ENCODE data around the gene DOCK7.

Gene DOCK7, protein sequence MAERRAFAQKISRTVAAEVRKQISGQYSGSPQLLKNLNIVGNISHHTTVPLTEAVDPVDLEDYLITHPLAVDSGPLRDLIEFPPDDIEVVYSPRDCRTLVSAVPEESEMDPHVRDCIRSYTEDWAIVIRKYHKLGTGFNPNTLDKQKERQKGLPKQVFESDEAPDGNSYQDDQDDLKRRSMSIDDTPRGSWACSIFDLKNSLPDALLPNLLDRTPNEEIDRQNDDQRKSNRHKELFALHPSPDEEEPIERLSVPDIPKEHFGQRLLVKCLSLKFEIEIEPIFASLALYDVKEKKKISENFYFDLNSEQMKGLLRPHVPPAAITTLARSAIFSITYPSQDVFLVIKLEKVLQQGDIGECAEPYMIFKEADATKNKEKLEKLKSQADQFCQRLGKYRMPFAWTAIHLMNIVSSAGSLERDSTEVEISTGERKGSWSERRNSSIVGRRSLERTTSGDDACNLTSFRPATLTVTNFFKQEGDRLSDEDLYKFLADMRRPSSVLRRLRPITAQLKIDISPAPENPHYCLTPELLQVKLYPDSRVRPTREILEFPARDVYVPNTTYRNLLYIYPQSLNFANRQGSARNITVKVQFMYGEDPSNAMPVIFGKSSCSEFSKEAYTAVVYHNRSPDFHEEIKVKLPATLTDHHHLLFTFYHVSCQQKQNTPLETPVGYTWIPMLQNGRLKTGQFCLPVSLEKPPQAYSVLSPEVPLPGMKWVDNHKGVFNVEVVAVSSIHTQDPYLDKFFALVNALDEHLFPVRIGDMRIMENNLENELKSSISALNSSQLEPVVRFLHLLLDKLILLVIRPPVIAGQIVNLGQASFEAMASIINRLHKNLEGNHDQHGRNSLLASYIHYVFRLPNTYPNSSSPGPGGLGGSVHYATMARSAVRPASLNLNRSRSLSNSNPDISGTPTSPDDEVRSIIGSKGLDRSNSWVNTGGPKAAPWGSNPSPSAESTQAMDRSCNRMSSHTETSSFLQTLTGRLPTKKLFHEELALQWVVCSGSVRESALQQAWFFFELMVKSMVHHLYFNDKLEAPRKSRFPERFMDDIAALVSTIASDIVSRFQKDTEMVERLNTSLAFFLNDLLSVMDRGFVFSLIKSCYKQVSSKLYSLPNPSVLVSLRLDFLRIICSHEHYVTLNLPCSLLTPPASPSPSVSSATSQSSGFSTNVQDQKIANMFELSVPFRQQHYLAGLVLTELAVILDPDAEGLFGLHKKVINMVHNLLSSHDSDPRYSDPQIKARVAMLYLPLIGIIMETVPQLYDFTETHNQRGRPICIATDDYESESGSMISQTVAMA (N-terminal part only)

DNA sequence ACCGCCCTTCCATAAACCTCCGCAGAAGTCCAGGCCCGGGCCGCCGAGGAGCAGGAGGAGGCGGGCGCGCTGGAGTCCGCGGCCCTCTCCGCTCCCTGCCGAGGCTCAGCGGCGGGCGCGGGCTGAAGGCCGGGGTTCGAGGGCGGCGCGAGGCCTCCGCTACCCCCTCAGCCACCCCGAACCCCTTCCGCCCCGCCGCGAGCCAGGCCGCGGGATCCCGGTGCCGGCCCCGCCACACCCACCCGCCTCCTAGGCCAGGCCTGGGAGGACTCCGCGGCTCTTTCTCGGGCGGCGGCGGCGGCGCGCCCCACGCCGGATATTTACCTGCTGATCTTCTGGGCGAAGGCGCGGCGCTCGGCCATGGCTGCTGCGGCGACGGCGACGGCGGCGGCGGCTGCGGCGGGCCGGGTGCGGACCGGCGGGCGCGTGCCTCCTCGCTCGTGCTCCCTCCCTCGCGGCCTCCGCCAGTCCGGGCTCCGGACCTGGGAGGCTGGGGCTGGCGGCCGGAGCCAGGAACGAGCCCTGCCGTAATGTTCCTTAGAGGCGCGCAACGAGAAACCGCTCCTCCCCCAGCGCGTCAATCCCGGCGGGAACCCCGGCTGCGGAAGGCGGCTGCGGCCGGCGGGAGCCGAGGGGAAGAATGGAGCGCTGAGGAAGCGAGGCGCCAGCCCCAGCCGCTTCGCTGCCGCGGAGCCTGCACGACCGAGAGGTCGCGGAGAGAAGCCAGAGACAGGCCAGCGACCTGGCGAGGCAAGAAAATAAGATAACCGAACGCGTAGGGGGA is at the start of gene DOCK7:
Gene DOCK7, minus strand, starts transcription at position 484 of the 784 bp plus-strand sequence. Its CDS starts 122 bp downstream, at position 362.
- Histone ChIP-seq H3K36me3 (ENCODE audit: control insufficient read depth, insufficient read depth, low read length) (no peaks in the 10 kb centered on the region), H3K4me1 (ENCODE audit: control insufficient read depth, insufficient read depth, low read length) (peaks cover 48% of the 10 kb centered on the region), H3K27me3 (ENCODE audit: control insufficient read depth, insufficient read depth, low read length) (no peaks in the 10 kb centered on the region), H3K4me3 (ENCODE audit: low read length) (peak within 1 kb of the TSS; percentile 89), H3K9ac (ENCODE audit: low read length) (peak within 1 kb of the TSS; percentile 88), H3K9me3 (ENCODE audit: control insufficient read depth, low read length) (no peaks in the 10 kb centered on the region)

DNA sequence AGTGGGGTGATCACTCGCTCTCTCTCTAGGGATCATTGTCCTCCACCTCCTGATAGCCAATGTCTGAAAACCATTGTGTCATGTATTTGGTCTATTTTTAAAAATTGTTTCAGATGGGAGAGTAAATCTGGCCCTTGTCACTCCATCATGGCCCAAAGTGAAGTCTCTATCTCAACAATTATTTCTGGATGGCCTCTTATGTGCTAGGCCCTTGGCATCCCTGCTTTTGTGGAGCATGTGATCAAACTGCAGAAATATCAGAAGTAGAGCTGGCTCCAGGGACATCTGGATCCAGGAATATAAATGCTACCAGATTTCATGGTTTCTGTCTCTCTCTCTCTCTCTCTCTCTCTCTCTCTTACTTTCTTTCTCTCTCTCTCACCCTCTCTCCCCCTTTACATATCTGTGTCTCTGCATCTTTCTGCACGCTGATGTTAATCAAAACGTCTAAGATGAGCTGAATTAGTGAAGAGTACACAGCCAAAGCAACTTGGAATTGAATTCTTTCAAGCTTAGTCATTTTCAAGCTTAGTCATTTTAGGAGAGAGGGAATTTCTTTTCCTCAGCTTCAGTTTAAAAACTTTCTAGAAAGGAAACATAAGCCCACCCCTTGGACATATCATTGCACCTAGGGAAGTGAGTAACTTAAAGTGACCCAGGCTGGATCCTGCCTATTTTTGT is 47.4 kb upstream of the DOCK7 start:
- Histone ChIP-seq H3K9me3 (ENCODE audit: control insufficient read depth, low read length) (no peaks in the 10 kb centered on the region), H3K27me3 (ENCODE audit: control insufficient read depth, insufficient read depth, low read length) (no peaks in the 10 kb centered on the region), H3K36me3 (ENCODE audit: control insufficient read depth, insufficient read depth, low read length) (no peaks in the 10 kb centered on the region), H3K4me3 (ENCODE audit: low read length) (no peak overlapping the region), H3K4me1 (ENCODE audit: control insufficient read depth, insufficient read depth, low read length) (peaks cover 8% of the 10 kb centered on the region), H3K9ac (ENCODE audit: low read length) (no peak overlapping the region)

DNA sequence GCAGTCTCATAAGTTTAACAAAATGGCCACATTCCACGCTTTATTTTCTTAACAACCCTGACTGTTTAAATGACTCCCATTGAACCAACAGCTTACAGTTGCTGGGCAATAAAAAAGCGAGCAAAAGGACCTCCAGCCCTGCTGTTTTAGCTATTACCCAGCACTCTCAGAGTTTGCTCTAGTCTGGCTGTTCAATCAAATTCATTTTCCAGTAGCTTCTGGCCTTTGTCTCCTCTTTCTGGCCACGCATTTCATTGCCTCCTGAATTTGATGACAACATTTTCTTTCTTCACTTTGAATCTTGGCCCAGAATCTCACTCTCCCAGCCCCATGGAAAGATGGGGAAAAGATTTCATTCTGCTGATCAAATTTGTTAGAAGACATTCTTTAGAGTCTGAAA is 44.1 kb upstream of the DOCK7 start:
- no peak overlapping the region for H3K4me3 ChIP-seq (ENCODE audit: low read length)
- H3K9ac ChIP-seq (ENCODE audit: low read length): no peak overlapping the region
- H3K9me3 ChIP-seq (ENCODE audit: control insufficient read depth, low read length): no peaks in the 10 kb centered on the region
- H3K27me3 ChIP-seq (ENCODE audit: control insufficient read depth, insufficient read depth, low read length): no peaks in the 10 kb centered on the region
- no peaks in the 10 kb centered on the region for H3K36me3 ChIP-seq (ENCODE audit: control insufficient read depth, insufficient read depth, low read length)
- peaks cover 8% of the 10 kb centered on the region for H3K4me1 ChIP-seq (ENCODE audit: control insufficient read depth, insufficient read depth, low read length)

DNA sequence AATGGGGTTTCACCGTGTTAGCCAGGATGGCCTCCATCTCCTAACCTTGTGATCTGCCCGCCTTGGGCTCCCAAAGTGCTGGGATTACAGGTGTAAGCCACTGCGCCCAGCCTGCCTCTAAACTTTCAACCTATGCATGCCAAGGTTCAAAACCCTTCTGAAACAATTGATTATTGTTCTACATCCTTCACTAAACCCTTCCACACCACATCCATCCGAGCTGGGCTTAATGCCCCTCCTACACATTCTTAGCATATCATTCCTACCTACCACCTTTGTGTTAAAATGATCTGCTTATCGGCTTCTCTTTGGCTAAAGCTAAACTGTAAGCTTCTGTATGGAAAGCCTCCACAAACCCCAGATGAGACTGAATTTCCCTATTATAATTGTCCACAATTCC is 40.8 kb upstream of the DOCK7 start:
- no peaks in the 10 kb centered on the region for H3K9me3 ChIP-seq (ENCODE audit: control insufficient read depth, low read length)
- no peaks in the 10 kb centered on the region for H3K27me3 ChIP-seq (ENCODE audit: control insufficient read depth, insufficient read depth, low read length)
- H3K9ac ChIP-seq (ENCODE audit: low read length): no peak overlapping the region
- no peak overlapping the region for H3K4me3 ChIP-seq (ENCODE audit: low read length)
- H3K36me3 ChIP-seq (ENCODE audit: control insufficient read depth, insufficient read depth, low read length): no peaks in the 10 kb centered on the region
- H3K4me1 ChIP-seq (ENCODE audit: control insufficient read depth, insufficient read depth, low read length): peaks cover 27% of the 10 kb centered on the region

DNA sequence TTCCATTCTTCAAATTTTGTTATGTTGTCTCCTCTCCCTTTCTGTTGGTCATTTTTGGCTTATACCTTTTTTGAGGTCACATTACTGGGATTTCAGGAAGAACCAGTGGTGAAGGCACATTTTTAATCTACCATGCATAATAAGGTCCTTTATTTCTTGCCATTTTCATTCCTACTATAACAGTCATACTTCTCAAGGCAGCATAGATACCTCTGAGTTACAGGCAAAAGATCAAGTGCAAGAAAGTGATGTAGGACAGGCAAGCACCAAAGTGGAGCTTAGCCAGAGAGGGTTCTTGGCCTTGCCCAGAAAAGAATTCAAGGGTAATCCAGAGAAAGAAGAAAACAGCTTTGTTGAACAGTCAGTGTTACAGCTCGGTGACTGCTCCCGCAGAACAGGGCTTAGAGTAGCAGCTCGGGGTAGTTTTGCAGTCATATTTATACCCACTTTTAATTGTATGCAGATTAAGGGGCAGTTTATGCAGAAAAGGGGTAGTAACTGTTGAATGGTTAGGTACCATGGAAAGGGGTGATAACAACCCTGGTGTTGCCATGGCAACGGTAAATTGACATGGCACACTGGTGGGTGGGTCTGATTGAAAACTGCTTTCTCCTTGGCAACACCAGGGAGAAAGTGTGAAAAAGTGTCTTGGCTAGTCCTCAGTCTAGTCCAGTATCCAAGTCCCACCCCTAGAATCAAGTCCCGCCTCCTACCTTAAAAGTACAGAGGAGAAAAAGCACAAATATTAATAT is 39.6 kb upstream of the DOCK7 start:
- no peaks in the 10 kb centered on the region for H3K9me3 ChIP-seq (ENCODE audit: control insufficient read depth, low read length)
- H3K36me3 ChIP-seq (ENCODE audit: control insufficient read depth, insufficient read depth, low read length): no peaks in the 10 kb centered on the region
- no peak overlapping the region for H3K9ac ChIP-seq (ENCODE audit: low read length)
- H3K4me1 ChIP-seq (ENCODE audit: control insufficient read depth, insufficient read depth, low read length): peaks cover 22% of the 10 kb centered on the region
- no peak overlapping the region for H3K4me3 ChIP-seq (ENCODE audit: low read length)
- H3K27me3 ChIP-seq (ENCODE audit: control insufficient read depth, insufficient read depth, low read length): no peaks in the 10 kb centered on the region

DNA sequence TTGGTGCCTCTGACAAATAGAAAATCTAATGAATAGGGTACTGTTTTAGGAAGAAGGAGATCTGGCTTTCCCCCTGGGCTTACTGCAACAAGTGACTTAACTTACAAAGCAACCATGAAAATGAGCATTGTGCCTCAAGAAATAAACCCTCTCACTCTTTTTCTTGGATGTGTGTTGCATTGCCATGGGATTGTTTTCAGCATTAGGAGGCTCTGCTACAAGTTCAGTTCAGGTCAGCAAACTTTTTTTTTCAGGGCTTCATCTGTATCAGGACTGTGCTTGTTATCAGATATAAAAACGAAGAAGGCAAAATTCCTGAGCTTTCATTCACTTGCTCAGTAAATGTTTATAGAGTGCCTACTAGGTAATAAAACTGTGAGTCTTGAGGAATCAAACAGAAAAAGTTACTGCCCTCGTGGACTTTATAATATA is 37.8 kb upstream of the DOCK7 start:
- H3K4me1 ChIP-seq (ENCODE audit: control insufficient read depth, insufficient read depth, low read length): peaks cover 28% of the 10 kb centered on the region
- no peak overlapping the region for H3K9ac ChIP-seq (ENCODE audit: low read length)
- no peaks in the 10 kb centered on the region for H3K9me3 ChIP-seq (ENCODE audit: control insufficient read depth, low read length)
- no peaks in the 10 kb centered on the region for H3K27me3 ChIP-seq (ENCODE audit: control insufficient read depth, insufficient read depth, low read length)
- no peaks in the 10 kb centered on the region for H3K36me3 ChIP-seq (ENCODE audit: control insufficient read depth, insufficient read depth, low read length)
- no peak overlapping the region for H3K4me3 ChIP-seq (ENCODE audit: low read length)

DNA sequence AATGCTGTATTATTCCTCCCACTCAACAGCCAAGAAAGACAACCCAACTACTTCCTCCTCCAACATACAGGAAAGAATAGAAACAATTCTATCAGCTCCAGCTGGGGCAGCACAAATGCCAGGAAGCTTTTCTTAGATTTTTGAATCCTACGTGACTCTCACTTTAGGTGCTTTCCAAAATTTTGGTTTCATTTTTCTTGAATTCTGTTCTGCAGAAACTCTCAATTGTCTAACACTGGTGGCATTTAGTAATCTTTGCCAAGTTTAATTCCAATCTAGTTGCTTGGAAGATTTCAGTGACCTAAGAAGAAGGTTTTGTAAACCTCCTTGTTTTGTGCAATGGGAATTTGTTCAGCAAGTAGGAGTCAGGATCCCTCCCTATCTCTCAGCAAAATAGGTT is 37.1 kb upstream of the DOCK7 start:
- no peaks in the 10 kb centered on the region for H3K9me3 ChIP-seq (ENCODE audit: control insufficient read depth, low read length)
- H3K36me3 ChIP-seq (ENCODE audit: control insufficient read depth, insufficient read depth, low read length): no peaks in the 10 kb centered on the region
- H3K9ac ChIP-seq (ENCODE audit: low read length): no peak overlapping the region
- H3K4me1 ChIP-seq (ENCODE audit: control insufficient read depth, insufficient read depth, low read length): peaks cover 34% of the 10 kb centered on the region
- no peaks in the 10 kb centered on the region for H3K27me3 ChIP-seq (ENCODE audit: control insufficient read depth, insufficient read depth, low read length)
- H3K4me3 ChIP-seq (ENCODE audit: low read length): no peak overlapping the region

DNA sequence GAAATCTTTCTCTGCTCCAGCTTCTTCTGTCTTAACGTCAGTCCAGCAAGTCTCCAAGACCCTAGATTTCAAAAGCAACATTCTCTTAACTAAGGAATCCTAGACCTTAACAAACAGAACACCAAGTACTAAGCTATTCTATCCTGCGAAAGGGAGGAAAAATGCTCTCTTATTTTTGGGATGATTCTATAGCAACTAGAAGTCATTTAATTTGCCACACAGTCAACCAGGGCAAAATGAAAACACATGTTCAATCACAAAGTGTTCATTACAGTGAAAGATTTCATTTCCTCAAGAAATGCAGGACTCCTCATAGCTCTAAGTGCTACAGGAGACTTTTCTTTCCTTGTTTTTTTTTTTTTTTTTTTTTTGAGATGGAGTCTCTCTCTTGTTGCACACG is 36.2 kb upstream of the DOCK7 start:
- H3K36me3 ChIP-seq (ENCODE audit: control insufficient read depth, insufficient read depth, low read length): no peaks in the 10 kb centered on the region
- H3K9me3 ChIP-seq (ENCODE audit: control insufficient read depth, low read length): no peaks in the 10 kb centered on the region
- no peak overlapping the region for H3K9ac ChIP-seq (ENCODE audit: low read length)
- no peaks in the 10 kb centered on the region for H3K27me3 ChIP-seq (ENCODE audit: control insufficient read depth, insufficient read depth, low read length)
- H3K4me3 ChIP-seq (ENCODE audit: low read length): no peak overlapping the region
- peaks cover 34% of the 10 kb centered on the region for H3K4me1 ChIP-seq (ENCODE audit: control insufficient read depth, insufficient read depth, low read length)

DNA sequence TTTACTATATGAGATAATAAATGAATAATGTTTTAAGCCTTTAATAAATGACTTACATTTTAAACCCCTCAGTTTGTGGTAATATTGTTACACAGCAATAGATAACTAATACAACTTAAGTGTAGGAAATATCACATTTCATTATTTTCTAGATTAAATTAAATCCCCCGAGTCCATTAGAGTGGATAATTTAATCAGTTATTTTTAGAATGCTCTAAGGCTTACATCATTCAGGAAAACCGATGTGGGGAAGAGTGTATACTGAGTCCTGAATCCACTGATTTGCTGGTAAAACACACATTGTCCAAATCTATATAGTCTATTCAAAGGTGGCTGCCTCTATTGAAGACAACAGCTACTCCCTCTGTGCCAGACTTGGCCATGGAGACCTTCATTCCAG is 35.7 kb upstream of the DOCK7 start:
- H3K36me3 ChIP-seq (ENCODE audit: control insufficient read depth, insufficient read depth, low read length): no peaks in the 10 kb centered on the region
- peaks cover 34% of the 10 kb centered on the region for H3K4me1 ChIP-seq (ENCODE audit: control insufficient read depth, insufficient read depth, low read length)
- no peak overlapping the region for H3K4me3 ChIP-seq (ENCODE audit: low read length)
- no peak overlapping the region for H3K9ac ChIP-seq (ENCODE audit: low read length)
- no peaks in the 10 kb centered on the region for H3K9me3 ChIP-seq (ENCODE audit: control insufficient read depth, low read length)
- H3K27me3 ChIP-seq (ENCODE audit: control insufficient read depth, insufficient read depth, low read length): no peaks in the 10 kb centered on the region

DNA sequence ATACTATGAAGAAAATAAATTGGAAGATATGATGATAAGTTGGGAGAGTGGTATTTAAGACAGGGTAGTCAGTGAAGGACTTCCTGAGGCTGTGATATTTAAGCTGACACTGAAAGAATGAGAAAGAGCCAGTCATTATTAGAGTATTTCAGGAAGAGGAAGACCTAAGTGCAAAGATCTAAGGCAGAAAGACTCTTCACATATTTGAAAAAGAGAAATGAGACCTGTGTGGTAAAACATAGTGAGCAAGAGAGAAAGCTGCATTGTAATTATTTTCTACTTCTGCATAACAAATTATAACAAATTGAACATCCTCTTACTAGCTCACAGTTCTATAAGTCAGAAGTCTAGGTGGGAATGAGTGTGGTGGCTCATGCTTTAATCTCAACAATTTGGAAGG is 34.6 kb upstream of the DOCK7 start:
- Histone ChIP-seq H3K4me1 (ENCODE audit: control insufficient read depth, insufficient read depth, low read length) (peaks cover 34% of the 10 kb centered on the region), H3K27me3 (ENCODE audit: control insufficient read depth, insufficient read depth, low read length) (no peaks in the 10 kb centered on the region), H3K4me3 (ENCODE audit: low read length) (no peak overlapping the region), H3K36me3 (ENCODE audit: control insufficient read depth, insufficient read depth, low read length) (no peaks in the 10 kb centered on the region), H3K9me3 (ENCODE audit: control insufficient read depth, low read length) (no peaks in the 10 kb centered on the region), H3K9ac (ENCODE audit: low read length) (no peak overlapping the region)

Data from mucosa of stomach (tissue), 1 donor.